ENCODE data around the gene COL27A1. TPM values are rescaled to one million over a fixed set of nuclear protein-coding genes. Genes with fewer than 3 reads are reported as not detected.

Gene COL27A1
- total and polyA plus RNA-seq, 3 donors from 2014 or later = 9.3 to 68.8 (median 25.7) TPM

DNA sequence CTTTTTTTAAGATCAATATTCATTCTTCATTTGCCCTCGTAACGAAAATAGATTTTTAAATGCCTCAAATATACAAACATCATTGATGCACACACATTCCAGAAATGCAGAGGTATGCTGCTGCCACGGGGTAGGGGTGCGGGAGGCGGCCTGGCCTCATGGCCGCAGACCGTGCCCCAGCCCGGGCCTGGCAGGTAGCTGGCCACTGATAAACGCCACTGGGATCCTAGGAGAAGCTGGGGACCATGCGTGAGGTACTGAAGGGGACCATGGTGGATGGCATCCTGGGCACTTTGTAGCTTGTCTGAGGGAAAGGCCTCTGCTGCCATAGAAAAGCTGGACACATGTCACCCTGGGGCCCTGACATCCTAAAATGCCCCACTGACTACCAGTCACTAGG is 180.8 kb downstream of the COL27A1 start:
- no peak for TF ChIP-seq POLR2A (IDR thresholded peaks at IDR 0.05)
- TF ChIP-seq, protein P1, sequence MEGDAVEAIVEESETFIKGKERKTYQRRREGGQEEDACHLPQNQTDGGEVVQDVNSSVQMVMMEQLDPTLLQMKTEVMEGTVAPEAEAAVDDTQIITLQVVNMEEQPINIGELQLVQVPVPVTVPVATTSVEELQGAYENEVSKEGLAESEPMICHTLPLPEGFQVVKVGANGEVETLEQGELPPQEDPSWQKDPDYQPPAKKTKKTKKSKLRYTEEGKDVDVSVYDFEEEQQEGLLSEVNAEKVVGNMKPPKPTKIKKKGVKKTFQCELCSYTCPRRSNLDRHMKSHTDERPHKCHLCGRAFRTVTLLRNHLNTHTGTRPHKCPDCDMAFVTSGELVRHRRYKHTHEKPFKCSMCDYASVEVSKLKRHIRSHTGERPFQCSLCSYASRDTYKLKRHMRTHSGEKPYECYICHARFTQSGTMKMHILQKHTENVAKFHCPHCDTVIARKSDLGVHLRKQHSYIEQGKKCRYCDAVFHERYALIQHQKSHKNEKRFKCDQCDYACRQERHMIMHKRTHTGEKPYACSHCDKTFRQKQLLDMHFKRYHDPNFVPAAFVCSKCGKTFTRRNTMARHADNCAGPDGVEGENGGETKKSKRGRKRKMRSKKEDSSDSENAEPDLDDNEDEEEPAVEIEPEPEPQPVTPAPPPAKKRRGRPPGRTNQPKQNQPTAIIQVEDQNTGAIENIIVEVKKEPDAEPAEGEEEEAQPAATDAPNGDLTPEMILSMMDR (IDR thresholded peaks at IDR 0.05) = no peak
- Histone ChIP-seq H3K36me3 (ENCODE audit: low read depth, missing control alignments) (no peaks in the 10 kb centered on the region), H3K4me3 (no peak overlapping the region), H3K4me1 (no peaks in the 10 kb centered on the region), H3K9me3 (no peaks in the 10 kb centered on the region), H3K27me3 (no peaks in the 10 kb centered on the region), H3K27ac (no peak overlapping the region)
- DNase-seq = no peak
- intact Hi-C loops (cut with DNase I; ENCODE audit: low total_unique reads) = no loop called here
- WGBS, 2 donors = 79 to 80% methylated on average over 8 to 10 of the region's 10 CpGs

DNA sequence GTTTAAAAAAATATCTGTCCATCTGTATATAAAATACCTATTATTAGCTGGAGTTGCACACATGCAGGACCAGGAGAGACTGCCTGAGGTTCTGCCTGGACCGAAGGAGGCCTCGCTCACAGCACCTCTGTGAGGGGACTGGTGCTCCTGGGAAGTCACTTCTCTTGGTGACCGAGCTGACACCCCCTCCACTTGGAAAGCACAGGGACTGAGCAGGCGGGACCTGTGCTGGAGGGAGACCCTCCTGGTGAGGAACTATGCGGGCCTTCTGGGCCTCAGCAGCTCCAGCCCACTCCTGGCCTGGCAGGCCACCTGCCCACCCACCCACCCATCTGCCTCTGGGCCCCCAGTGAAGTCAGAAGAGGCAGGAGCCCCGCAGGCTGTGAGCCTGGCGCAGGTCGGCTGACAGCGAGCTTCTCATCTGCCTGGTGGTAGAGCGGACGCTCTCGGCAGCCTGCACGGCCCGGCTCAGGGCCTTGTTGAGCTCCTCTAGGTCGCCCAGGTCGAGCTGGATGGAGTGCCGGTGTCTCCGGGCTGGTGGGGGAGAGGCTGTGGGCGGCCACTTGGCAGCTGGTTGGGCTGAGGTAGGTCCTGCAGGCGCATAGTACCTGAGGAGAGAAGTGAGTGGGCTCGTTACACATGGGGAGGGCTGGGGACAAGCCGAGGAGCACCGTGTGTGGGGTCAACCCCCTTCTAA is 181.5 kb downstream of the COL27A1 start:
- no peaks in the 10 kb centered on the region for H3K9me3 ChIP-seq
- H3K4me1 ChIP-seq = no peaks in the 10 kb centered on the region
- H3K27me3 ChIP-seq = no peaks in the 10 kb centered on the region
- no peaks in the 10 kb centered on the region for H3K36me3 ChIP-seq (ENCODE audit: low read depth, missing control alignments)
- 88 to 95% methylated on average over 10 to 23 of the region's 23 CpGs for WGBS, 2 donors
- intact Hi-C loops (cut with DNase I; ENCODE audit: low total_unique reads) = no loop called here
- TF ChIP-seq, protein P1 (IDR thresholded peaks at IDR 0.05) = no peak
- TF ChIP-seq POLR2A (IDR thresholded peaks at IDR 0.05) = no peak
- H3K27ac ChIP-seq = no peak overlapping the region
- DNase-seq = no peak
- no peak overlapping the region for H3K4me3 ChIP-seq

GRCh38 chr9:114338187-114338586 is 182.8 kb downstream of the COL27A1 start:
- WGBS, 2 donors = 93 to 94% methylated on average over 2 of the region's 2 CpGs
- no peak overlapping the region for H3K27ac ChIP-seq
- H3K36me3 ChIP-seq (ENCODE audit: low read depth, missing control alignments) = no peaks in the 10 kb centered on the region
- no peaks in the 10 kb centered on the region for H3K27me3 ChIP-seq
- no peak overlapping the region for H3K4me3 ChIP-seq
- no peak for DNase-seq
- no peaks in the 10 kb centered on the region for H3K4me1 ChIP-seq
- TF ChIP-seq, protein P1 (IDR thresholded peaks at IDR 0.05) = no peak
- no peak for TF ChIP-seq POLR2A (IDR thresholded peaks at IDR 0.05)
- intact Hi-C loops (cut with DNase I; ENCODE audit: low total_unique reads) = no loop called here
- no peaks in the 10 kb centered on the region for H3K9me3 ChIP-seq

DNA sequence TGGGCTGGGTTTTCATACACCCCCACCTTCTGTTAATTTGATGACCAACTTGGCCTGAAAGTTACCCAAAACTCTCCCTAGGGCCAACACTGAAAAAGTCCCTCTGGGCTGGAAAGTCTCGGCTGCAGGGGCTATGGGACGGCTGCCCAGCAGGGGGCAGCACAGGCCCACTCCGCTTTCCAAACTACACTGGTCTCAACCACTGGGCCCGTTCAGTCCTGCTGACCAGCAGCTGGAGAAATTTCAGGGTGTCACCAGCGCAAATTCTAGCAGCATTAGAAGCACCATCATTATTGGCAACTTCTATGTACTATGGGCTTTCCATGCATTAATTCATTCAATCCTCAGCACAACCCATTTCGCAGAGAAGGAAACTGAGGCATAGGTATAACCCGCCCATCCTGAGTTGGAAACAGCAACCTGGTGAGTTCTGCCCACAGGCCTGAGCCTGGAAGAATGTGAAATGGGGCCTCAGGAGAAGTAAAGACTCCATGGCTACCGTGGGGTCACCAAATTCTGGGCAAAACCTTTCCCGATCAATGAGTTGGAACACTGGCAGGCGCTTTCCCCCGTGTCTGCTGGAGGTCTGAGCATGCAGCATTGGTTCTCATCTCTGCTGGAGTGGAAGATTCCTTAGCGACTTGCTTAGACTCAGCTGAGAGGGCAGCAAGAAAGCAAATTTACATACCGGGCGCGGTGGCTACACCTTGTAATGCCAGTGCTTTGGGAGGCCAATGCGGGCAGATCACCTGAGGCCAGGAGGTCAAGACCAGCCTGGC is 184.0 kb downstream of the COL27A1 start:
- peak; percentile 69 for DNase-seq
- TF ChIP-seq POLR2A (IDR thresholded peaks at IDR 0.05) = no peak
- TF ChIP-seq, protein P1 (IDR thresholded peaks at IDR 0.05) = peak; percentile 70 to 80 (median 77)
- H3K27me3 ChIP-seq = no peaks in the 10 kb centered on the region
- intact Hi-C loops (cut with DNase I; ENCODE audit: low total_unique reads) = no loop called here
- no peak overlapping the region for H3K27ac ChIP-seq
- 83 to 84% methylated on average over 15 to 16 of the region's 16 CpGs for WGBS, 2 donors
- H3K4me1 ChIP-seq = no peaks in the 10 kb centered on the region
- no peaks in the 10 kb centered on the region for H3K36me3 ChIP-seq (ENCODE audit: low read depth, missing control alignments)
- H3K9me3 ChIP-seq = no peaks in the 10 kb centered on the region
- H3K4me3 ChIP-seq = no peak overlapping the region

Measured in testis (tissue), 3 donors.